ENCODE measurements around the gene SPAG6.
"Not testable (repeated sequence)": the region's sequence is repeated elsewhere in the genome, so short reads cannot be mapped to it uniquely, and the experiment has no call there.

SPAG6 gene

GRCh38 chr10:22372298-22372697, 27.0 kb downstream of the SPAG6 start:
- DNase-seq (ENCODE audit: low read depth in 3 of 3), result no peak

GRCh38 chr10:22372917-22373316, 27.6 kb downstream of the SPAG6 start:
- DNase-seq (ENCODE audit: low read depth in 3 of 3), result no peak

- no peak for DNase-seq (ENCODE audit: low read depth in 3 of 3)
These were observed 29.3 kb downstream of the SPAG6 start for GRCh38 chr10:22374489-22375126.

GRCh38 chr10:22379059-22379458, 33.8 kb downstream of the SPAG6 start:
- peak; percentile 36 to 53 (median 48) for DNase-seq (ENCODE audit: low read depth in 3 of 3)

- no peak for DNase-seq (ENCODE audit: low read depth in 3 of 3)
These were observed 36.0 kb downstream of the SPAG6 start for GRCh38 chr10:22381262-22381661.

- DNase-seq (ENCODE audit: low read depth in 3 of 3), result no peak
These were observed 41.2 kb downstream of the SPAG6 start for GRCh38 chr10:22386503-22386902.

GRCh38 chr10:22389856-22390589, 44.7 kb downstream of the SPAG6 start:
- no peak for DNase-seq (ENCODE audit: low read depth in 3 of 3)

GRCh38 chr10:22391600-22391999, 46.3 kb downstream of the SPAG6 start:
- no peak for DNase-seq (ENCODE audit: low read depth in 3 of 3)

- not testable (repeated sequence) for DNase-seq (ENCODE audit: low read depth in 3 of 3)
These were observed 50.9 kb downstream of the SPAG6 start for GRCh38 chr10:22396195-22396594.

GRCh38 chr10:22406916-22407315, 61.6 kb downstream of the SPAG6 start:
- not testable (repeated sequence) for DNase-seq (ENCODE audit: low read depth in 3 of 3)

- no peak for DNase-seq (ENCODE audit: low read depth in 3 of 3)
These were observed 65.1 kb downstream of the SPAG6 start for GRCh38 chr10:22410394-22410793.

- no peak for DNase-seq (ENCODE audit: low read depth in 3 of 3)
These were observed 65.5 kb downstream of the SPAG6 start for GRCh38 chr10:22410846-22411245.

GRCh38 chr10:22414146-22414545, 68.8 kb downstream of the SPAG6 start:
- DNase-seq (ENCODE audit: low read depth in 3 of 3), result no peak

GRCh38 chr10:22415072-22415471, 69.8 kb downstream of the SPAG6 start:
- no peak for DNase-seq (ENCODE audit: low read depth in 3 of 3)

- DNase-seq (ENCODE audit: low read depth in 3 of 3), result no peak
These were observed 72.5 kb downstream of the SPAG6 start for GRCh38 chr10:22417736-22418268.

GRCh38 chr10:22420787-22421517, 75.7 kb downstream of the SPAG6 start:
- no peak for DNase-seq (ENCODE audit: low read depth in 3 of 3)

GRCh38 chr10:22426653-22427052, 81.4 kb downstream of the SPAG6 start:
- DNase-seq (ENCODE audit: low read depth in 3 of 3), result no peak

GRCh38 chr10:22427101-22427500, 81.8 kb downstream of the SPAG6 start:
- DNase-seq (ENCODE audit: low read depth in 3 of 3), result no peak

GRCh38 chr10:22427890-22428571, 82.7 kb downstream of the SPAG6 start:
- DNase-seq (ENCODE audit: low read depth in 3 of 3), result no peak

GRCh38 chr10:22429146-22429545, 83.8 kb downstream of the SPAG6 start:
- DNase-seq (ENCODE audit: low read depth in 3 of 3), result no peak

- no peak for DNase-seq (ENCODE audit: low read depth in 3 of 3)
These were observed 84.7 kb downstream of the SPAG6 start for GRCh38 chr10:22429981-22430421.

- DNase-seq (ENCODE audit: low read depth in 3 of 3), result no peak
These were observed 88.6 kb downstream of the SPAG6 start for GRCh38 chr10:22433875-22434274.
